Smooth muscle cell of trachea (primary cell): ENCODE data around the gene ID2. TPM values are rescaled to one million over a fixed set of nuclear protein-coding genes. Genes with fewer than 3 reads are reported as not detected.

Source experiments
- total RNA-seq: library from RNA; depleted of rRNA; stranded (reverse); fragments of >200 nt; gene quantifications from 2 replicates; pipeline ENCODE4 v1.2.1, GENCODE V29; 2014

ID2 gene, protein sequence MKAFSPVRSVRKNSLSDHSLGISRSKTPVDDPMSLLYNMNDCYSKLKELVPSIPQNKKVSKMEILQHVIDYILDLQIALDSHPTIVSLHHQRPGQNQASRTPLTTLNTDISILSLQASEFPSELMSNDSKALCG
- total RNA-seq, result 103 and 144 TPM in 2 replicates

DNA sequence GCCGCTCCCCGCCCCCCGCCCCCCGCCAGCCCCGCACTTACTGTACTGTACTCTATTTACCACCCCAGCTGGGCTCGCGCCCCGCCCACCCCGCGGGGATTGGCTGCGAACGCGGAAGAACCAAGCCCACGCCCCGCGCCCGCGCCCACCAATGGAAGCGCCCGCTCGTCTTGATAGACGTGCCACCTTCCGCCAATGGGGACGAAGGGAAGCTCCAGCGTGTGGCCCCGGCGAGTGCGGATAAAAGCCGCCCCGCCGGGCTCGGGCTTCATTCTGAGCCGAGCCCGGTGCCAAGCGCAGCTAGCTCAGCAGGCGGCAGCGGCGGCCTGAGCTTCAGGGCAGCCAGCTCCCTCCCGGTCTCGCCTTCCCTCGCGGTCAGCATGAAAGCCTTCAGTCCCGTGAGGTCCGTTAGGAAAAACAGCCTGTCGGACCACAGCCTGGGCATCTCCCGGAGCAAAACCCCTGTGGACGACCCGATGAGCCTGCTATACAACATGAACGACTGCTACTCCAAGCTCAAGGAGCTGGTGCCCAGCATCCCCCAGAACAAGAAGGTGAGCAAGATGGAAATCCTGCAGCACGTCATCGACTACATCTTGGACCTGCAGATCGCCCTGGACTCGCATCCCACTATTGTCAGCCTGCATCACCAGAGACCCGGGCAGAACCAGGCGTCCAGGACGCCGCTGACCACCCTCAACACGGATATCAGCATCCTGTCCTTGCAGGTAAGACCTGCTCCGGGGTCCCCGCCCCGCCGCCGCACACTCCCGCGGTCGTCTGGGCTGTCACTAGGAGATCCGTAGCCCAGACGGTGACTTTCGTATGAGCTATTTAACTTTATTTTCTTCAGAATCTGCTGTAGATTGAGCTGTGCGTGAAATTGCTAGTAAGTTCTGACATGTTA lies at the start of gene ID2:
ID2 (plus strand) TSS at position 271 of the 907 bp plus-strand sequence; CDS start at position 381, 110 bp downstream.

Other genes with a start within 250 kb of the ID2 start
- 88.2 and 128 TPM in 2 replicates for gene KIDINS220, start 155.6 kb downstream of the ID2 start, total RNA-seq